ENCODE results near the gene FPR3.
A peak's percentile ranks its signal among the peaks of the same experiment; 100 is the strongest.

FPR3 gene

GRCh38 chr19:51830274-51830673 lies 35.3 kb downstream of the FPR3 start:
- Histone ChIP-seq H3K9me3 (ENCODE audit: severe bottlenecking) (no peaks in the 10 kb centered on the region), H3K4me1 (ENCODE audit: insufficient read depth, poor library complexity, severe bottlenecking) (no peaks in the 10 kb centered on the region), H3K4me3 (ENCODE audit: severe bottlenecking) (no peak overlapping the region), H3K27me3 (ENCODE audit: insufficient read depth, poor library complexity, severe bottlenecking) (no peaks in the 10 kb centered on the region), H3K36me3 (ENCODE audit: low read depth) (no peaks in the 10 kb centered on the region), H3K27ac (ENCODE audit: poor library complexity, severe bottlenecking) (no peak overlapping the region)
- ATAC-seq (ENCODE audit: low read depth) (no peak), DNase-seq (ENCODE audit: low spot score) (no peak)
- peak; percentile 8 for TF ChIP-seq CTCF (IDR thresholded peaks at IDR 0.05; ENCODE audit: poor library complexity, severe bottlenecking)

- H3K36me3 ChIP-seq (ENCODE audit: low read depth) = no peaks in the 10 kb centered on the region
- H3K4me1 ChIP-seq (ENCODE audit: insufficient read depth, poor library complexity, severe bottlenecking) = no peaks in the 10 kb centered on the region
- H3K27ac ChIP-seq (ENCODE audit: poor library complexity, severe bottlenecking) = no peak overlapping the region
- TF ChIP-seq CTCF (IDR thresholded peaks at IDR 0.05; ENCODE audit: poor library complexity, severe bottlenecking) = no peak
- no peaks in the 10 kb centered on the region for H3K27me3 ChIP-seq (ENCODE audit: insufficient read depth, poor library complexity, severe bottlenecking)
- no peaks in the 10 kb centered on the region for H3K9me3 ChIP-seq (ENCODE audit: severe bottlenecking)
- H3K4me3 ChIP-seq (ENCODE audit: severe bottlenecking) = no peak overlapping the region
- ATAC-seq (ENCODE audit: low read depth) (no peak), DNase-seq (ENCODE audit: low spot score) (no peak)
These were observed 42.2 kb downstream of the FPR3 start for GRCh38 chr19:51837145-51837544.

GRCh38 chr19:51861870-51862622 lies 67.1 kb downstream of the FPR3 start:
- Histone ChIP-seq H3K27ac (ENCODE audit: poor library complexity, severe bottlenecking) (no peak overlapping the region), H3K4me1 (ENCODE audit: insufficient read depth, poor library complexity, severe bottlenecking) (no peaks in the 10 kb centered on the region), H3K27me3 (ENCODE audit: insufficient read depth, poor library complexity, severe bottlenecking) (no peaks in the 10 kb centered on the region), H3K9me3 (ENCODE audit: severe bottlenecking) (peaks cover 27% of the 10 kb centered on the region), H3K36me3 (ENCODE audit: low read depth) (no peaks in the 10 kb centered on the region), H3K4me3 (ENCODE audit: severe bottlenecking) (no peak overlapping the region)
- no peak for ATAC-seq (ENCODE audit: low read depth)
- no peak for DNase-seq (ENCODE audit: low spot score)
- TF ChIP-seq CTCF (IDR thresholded peaks at IDR 0.05; ENCODE audit: poor library complexity, severe bottlenecking) = no peak

GRCh38 chr19:51873097-51873496 lies 78.1 kb downstream of the FPR3 start:
- no peak for TF ChIP-seq CTCF (IDR thresholded peaks at IDR 0.05; ENCODE audit: poor library complexity, severe bottlenecking)
- Histone ChIP-seq H3K27me3 (ENCODE audit: insufficient read depth, poor library complexity, severe bottlenecking) (no peaks in the 10 kb centered on the region), H3K36me3 (ENCODE audit: low read depth) (peaks cover 33% of the 10 kb centered on the region), H3K4me1 (ENCODE audit: insufficient read depth, poor library complexity, severe bottlenecking) (no peaks in the 10 kb centered on the region), H3K9me3 (ENCODE audit: severe bottlenecking) (peaks cover 2% of the 10 kb centered on the region), H3K27ac (ENCODE audit: poor library complexity, severe bottlenecking) (no peak overlapping the region), H3K4me3 (ENCODE audit: severe bottlenecking) (no peak overlapping the region)
- DNase-seq (ENCODE audit: low spot score) (no peak), ATAC-seq (ENCODE audit: low read depth) (no peak)
